GM12873 (cell line): ENCODE measurements around the gene LARP4.

ENCODE experiments used
- TF ChIP-seq, protein P1 (sequence below): IDR thresholded peaks from 2 replicates; pipeline ENCODE4 v1.5.1; 2012; ENCODE audit warnings: low read depth, mild to moderate bottlenecking, moderate library complexity, low read length, control low read depth; ENCODE audit not compliant: insufficient read depth; ENCODE audit errors: missing control alignments

LARP4 gene

DNA sequence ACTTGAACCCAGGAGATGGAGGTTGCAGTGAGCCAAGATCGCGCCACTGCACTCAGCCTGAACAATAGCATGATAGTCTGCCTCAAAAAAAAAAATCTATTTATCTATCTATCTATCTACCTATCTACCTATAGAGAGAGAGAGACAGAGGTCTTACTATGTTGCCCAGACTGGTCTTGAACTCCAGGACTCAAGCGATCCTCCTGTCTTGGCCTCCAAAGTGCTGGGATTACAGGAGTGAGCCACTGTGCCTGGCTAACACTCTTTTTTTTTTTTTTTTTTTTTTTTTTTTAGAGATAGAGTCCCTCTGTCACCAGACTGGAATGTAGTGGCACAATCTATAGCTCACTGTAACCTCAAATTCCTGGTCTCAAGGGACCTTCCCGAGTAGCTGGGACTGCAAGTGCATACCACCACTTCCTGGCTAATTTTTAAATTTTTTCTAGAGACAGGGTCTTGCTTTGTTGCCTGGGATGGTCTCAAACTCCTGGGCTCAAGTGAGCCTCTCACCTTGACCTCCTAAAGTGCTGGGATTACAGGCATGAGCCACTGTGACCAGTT lies 6.1 kb upstream of the LARP4 start:
- TF ChIP-seq, protein P1, sequence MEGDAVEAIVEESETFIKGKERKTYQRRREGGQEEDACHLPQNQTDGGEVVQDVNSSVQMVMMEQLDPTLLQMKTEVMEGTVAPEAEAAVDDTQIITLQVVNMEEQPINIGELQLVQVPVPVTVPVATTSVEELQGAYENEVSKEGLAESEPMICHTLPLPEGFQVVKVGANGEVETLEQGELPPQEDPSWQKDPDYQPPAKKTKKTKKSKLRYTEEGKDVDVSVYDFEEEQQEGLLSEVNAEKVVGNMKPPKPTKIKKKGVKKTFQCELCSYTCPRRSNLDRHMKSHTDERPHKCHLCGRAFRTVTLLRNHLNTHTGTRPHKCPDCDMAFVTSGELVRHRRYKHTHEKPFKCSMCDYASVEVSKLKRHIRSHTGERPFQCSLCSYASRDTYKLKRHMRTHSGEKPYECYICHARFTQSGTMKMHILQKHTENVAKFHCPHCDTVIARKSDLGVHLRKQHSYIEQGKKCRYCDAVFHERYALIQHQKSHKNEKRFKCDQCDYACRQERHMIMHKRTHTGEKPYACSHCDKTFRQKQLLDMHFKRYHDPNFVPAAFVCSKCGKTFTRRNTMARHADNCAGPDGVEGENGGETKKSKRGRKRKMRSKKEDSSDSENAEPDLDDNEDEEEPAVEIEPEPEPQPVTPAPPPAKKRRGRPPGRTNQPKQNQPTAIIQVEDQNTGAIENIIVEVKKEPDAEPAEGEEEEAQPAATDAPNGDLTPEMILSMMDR = no peak

DNA sequence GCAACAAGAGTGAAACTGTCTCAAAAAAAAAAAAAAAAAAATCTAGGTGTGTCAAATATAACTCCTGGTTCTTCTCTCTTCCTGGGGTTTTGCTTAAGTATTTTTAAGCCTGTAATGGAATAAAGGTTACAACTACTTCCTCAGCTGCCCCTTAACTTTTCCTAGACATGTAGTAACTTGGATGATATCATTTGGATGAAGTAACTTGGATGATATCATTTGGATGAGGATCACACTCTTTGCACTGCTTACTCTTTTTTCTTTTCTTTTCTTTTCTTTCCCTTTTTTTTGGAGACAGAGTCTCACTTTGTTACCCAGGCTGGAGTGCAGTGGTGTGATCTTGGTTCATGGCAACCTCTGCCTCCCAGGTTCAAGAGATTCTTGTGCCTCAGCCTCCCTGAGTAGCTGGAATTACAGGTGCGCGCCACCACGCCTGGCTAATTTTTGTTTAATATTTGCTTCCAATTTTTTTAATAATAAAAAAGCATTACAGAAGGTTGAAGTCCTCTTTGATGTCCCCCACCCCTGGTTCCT lies 3.5 kb upstream of the LARP4 start:
- TF ChIP-seq, protein P1 = no peak

GRCh38 chr12:50398931-50399330 lies 1.8 kb upstream of the LARP4 start:
- TF ChIP-seq, protein P1 = no peak

DNA sequence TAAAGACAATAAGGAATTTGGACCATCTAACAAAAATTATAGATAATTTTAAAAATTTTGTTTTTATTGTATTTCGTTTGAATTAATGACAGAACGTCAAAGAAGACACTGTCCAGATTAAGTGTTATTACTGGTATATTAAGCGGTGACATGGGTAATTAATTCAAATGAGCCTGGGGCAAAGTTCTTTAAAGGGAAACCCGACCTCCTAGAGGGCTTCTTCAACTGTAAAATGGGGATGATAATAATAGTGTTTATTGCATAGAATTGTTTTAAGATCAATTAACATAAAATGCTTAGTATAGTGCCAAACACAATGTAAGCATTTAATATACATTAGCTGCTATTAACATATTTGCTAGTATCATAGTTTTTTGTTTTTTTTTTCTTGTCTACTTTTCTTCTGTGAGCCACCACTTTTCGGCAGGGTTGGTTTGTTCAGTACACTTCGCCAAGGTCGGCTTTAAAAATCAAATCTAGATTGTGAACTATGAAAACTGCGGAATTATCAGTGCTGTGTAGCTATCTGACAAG lies 514 bp upstream of the LARP4 start:
- TF ChIP-seq, protein P1 = no peak

DNA sequence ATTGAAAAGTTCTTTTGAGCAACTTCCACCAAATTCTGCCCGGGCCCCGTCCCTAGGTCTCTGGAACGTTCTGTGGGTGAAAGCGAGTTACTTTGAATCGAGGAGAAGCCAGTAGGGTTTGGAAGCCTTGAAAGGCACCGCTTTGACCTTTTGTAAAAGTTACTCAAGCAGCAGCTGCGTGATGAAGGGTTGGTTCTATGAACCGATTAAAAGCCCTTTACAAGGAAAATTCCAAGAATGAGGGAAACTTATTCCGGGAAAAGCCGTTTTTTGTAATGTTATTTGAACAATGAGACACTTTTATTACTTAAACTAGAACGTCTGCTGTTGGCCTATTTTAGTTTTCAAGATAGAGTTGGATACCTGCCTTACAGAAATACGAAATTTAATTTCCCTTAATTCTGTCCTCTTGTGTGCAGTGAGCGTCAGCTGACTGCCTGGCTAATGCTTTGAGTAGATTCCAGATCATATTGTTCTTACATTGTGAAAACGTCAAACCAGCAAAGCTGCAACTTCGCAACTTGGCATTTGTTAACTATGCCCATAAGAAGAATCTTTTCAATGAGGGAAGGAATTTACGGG lies 906 bp downstream of the LARP4 start:
- TF ChIP-seq, protein P1 = no peak

DNA sequence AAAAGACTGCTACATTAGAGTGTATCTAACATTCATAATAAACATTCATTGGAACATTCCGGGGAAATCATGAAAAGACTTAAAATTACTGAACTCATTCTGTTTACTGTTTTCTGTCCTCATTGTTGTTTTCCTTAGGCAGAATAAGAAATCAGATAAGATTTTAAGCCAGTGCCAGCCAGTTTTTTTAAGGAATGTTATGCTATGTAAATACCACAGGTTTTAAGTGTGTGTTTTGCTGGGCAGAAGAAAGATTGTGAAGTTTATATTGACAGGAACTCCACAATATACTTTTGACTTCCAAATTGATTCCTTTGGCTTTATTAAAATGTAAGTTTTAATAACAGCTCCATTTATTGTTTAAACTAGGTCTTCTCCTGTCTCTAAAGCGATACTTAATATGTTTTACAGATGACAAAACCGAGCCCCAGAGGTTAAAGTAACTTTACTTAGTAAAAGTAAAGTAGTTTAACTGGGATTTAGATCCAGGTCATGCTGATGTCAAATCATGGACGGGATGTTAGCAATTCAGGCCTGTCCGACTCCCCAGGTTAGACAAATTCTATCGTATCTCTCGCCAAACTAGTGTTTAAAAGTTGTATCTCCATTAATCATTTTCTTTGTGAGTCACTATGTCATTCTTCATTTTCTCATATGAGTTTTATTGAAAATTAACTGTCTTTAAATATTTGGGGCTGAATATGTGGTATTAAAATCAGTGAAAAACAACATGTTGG lies 1.7 kb downstream of the LARP4 start:
- TF ChIP-seq, protein P1 = no peak

- TF ChIP-seq, protein P1 = no peak
These were observed 2.3 kb downstream of the LARP4 start for GRCh38 chr12:50403001-50403440.
